Uterus (tissue), 4 donors: ENCODE measurements around the gene KCNQ4. TPM values are rescaled to one million over a fixed set of nuclear protein-coding genes. Genes with fewer than 3 reads are reported as not detected.

Experiments used
- DNase-seq, 2 donors: peaks; one replicate each; pipeline ENCODE4 v3.0.0-alpha.2; 2019 to 2020
- H3K27ac ChIP-seq, 2 donors: fragments of 200-600 bp; sonication (generic); 1 replicate in 1 of 2; 2 replicates in 1 of 2; pipeline ENCODE4 v1.5.1; 2016 to 2018
- H3K27me3 ChIP-seq, 2 donors: fragments of 200-600 bp; sonication (generic); one replicate each; pipeline ENCODE4 v1.5.1; 2018 to 2019; ENCODE audit warnings: control low read depth in 1 of 2
- H3K36me3 ChIP-seq, 2 donors: fragments of 200-600 bp; sonication (generic); one replicate each; pipeline ENCODE4 v1.5.1; 2019; ENCODE audit warnings: control low read depth in 1 of 2
- H3K4me1 ChIP-seq, 2 donors: fragments of 200-600 bp; sonication (generic); one replicate each; pipeline ENCODE4 v1.5.1; 2018 to 2019; ENCODE audit warnings: control low read depth in 1 of 2
- H3K4me3 ChIP-seq, 2 donors: fragments of 200-600 bp; sonication (generic); 1 replicate in 1 of 2; 2 replicates in 1 of 2; pipeline ENCODE4 v1.5.1; 2018 to 2019; ENCODE audit warnings: mild to moderate bottlenecking in 1 of 2
- H3K9me3 ChIP-seq, 2 donors: fragments of 200-600 bp; sonication (generic); one replicate each; pipeline ENCODE4 v1.5.1; 2019; ENCODE audit warnings: control low read depth in 1 of 2
- POLR2A ChIP-seq, 2 donors: fragments of 450-650 bp; IDR thresholded peaks; one replicate each; pipeline ENCODE4 v1.6.1; 2016; ENCODE audit warnings: antibody characterized with exemption in 2 of 2, mild to moderate bottlenecking in 1 of 2, moderate library complexity in 1 of 2
- intact Hi-C: fragments of 100-400 bp; cut with DNase I; formaldehyde crosslinking; loops from one replicate; pipeline ENCODE4 v1.15.1; 2023; ENCODE audit warnings: low total_unique reads
- total RNA-seq, 4 donors: library from RNA; depleted of rRNA in 3 of 4; stranded (reverse); fragments of >200 nt in 3 of 4; gene quantifications; one replicate each; pipeline versions ENCODE4 v1.1.0 to v1.2.4, GENCODE V29; 2014 to 2023
- TF ChIP-seq, protein P1 (sequence below), 4 experiments: fragments of 200-600 bp in 2 of 4; fragments of 450-650 bp in 2 of 4; sonication (generic) in 2 of 4; IDR thresholded peaks; one replicate each; pipeline ENCODE4 v1.5.1; 2016 to 2019; ENCODE audit warnings: antibody characterized with exemption in 4 of 4, mild to moderate bottlenecking in 2 of 4, moderate library complexity in 1 of 4
- donor health status: DM: yes; HTN: yes; CAD: no.

The KCNQ4 gene
- total RNA-seq, 4 donors from 2014 or later = 2.7 to 13.4 (median 7.4) TPM; not detected in 1

DNA sequence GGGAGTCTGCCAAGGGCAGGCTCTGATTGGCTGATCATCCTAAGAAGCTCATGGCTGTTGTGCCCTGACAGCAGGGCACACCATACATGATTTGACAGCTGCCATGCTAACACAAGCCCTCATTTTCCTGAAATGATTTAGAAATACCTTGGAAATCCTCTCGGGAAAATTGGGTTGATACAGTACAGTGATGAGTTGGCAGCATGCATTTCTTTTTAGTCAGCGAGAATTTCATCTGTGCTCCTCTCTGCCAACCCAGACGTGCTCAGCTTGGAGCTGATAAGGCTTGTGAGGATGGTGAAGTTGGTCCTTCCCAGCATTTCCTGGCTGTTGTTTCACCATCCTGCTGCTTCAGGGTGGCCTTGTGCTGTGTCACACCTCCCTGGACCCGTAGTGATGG, 22.6 kb upstream of the KCNQ4 start:
- no peak for TF ChIP-seq POLR2A (IDR thresholded peaks at IDR 0.05)
- TF ChIP-seq, protein P1, sequence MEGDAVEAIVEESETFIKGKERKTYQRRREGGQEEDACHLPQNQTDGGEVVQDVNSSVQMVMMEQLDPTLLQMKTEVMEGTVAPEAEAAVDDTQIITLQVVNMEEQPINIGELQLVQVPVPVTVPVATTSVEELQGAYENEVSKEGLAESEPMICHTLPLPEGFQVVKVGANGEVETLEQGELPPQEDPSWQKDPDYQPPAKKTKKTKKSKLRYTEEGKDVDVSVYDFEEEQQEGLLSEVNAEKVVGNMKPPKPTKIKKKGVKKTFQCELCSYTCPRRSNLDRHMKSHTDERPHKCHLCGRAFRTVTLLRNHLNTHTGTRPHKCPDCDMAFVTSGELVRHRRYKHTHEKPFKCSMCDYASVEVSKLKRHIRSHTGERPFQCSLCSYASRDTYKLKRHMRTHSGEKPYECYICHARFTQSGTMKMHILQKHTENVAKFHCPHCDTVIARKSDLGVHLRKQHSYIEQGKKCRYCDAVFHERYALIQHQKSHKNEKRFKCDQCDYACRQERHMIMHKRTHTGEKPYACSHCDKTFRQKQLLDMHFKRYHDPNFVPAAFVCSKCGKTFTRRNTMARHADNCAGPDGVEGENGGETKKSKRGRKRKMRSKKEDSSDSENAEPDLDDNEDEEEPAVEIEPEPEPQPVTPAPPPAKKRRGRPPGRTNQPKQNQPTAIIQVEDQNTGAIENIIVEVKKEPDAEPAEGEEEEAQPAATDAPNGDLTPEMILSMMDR (IDR thresholded peaks at IDR 0.05) = no peak
- no peak for DNase-seq
- Histone ChIP-seq H3K4me1 (no peaks in the 10 kb centered on the region), H3K9me3 (no peaks in the 10 kb centered on the region), H3K4me3 (no peak overlapping the region), H3K36me3 (no peaks in the 10 kb centered on the region), H3K27me3 (no peaks in the 10 kb centered on the region), H3K27ac (no peak overlapping the region)
- intact Hi-C loops = no loop called here

GRCh38 chr1:40762144-40762923, 21.3 kb upstream of the KCNQ4 start:
- Histone ChIP-seq H3K27ac (no peak overlapping the region), H3K4me1 (no peaks in the 10 kb centered on the region), H3K36me3 (no peaks in the 10 kb centered on the region), H3K4me3 (no peak overlapping the region), H3K9me3 (no peaks in the 10 kb centered on the region), H3K27me3 (no peaks in the 10 kb centered on the region)
- intact Hi-C loops = no loop called here
- TF ChIP-seq, protein P1 (IDR thresholded peaks at IDR 0.05) = no peak
- DNase-seq = no peak

DNA sequence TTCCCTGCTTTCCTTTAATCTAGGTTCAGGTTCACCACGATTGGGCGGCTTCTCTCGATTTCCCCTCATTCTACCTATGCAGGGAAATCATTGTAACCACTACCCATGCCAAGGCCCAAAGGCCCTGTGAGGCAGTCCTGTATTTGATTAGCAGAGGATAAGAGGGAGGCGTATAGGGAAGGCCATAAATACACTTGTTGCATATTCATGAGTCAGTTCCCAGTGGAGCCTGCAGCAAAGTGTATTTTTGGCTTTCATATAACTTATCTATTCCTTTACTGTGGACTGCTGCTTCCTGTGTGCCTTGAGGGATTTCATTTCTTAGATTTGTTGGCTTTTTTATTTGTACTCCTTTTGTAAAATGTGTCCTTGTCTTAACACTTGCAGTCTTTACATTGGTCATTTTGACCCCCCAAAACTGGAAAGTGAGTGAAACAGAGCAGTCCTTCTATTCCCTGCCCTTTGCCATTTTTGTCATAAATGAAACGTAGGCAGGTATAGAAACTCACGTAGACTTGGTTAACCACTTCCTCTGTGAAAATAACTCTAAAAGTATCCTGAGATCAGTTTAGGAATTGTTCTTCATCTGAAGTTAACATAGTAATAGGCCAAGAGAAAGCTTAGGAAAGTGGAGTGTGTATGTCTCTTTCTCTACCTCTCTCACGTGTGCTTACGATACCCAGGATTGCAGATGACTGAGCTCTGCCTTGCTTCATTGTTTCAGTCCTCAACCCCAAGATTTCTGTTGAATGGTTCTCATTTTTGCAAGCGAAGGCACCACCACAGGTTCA, 19.6 kb upstream of the KCNQ4 start:
- Histone ChIP-seq H3K27me3 (no peaks in the 10 kb centered on the region), H3K4me3 (no peak overlapping the region), H3K27ac (no peak overlapping the region), H3K4me1 (no peaks in the 10 kb centered on the region), H3K9me3 (no peaks in the 10 kb centered on the region), H3K36me3 (no peaks in the 10 kb centered on the region)
- intact Hi-C loops = no loop called here
- no peak for DNase-seq
- TF ChIP-seq POLR2A (IDR thresholded peaks at IDR 0.05) = no peak
- TF ChIP-seq, protein P1 (IDR thresholded peaks at IDR 0.05) = no peak

GRCh38 chr1:40764981-40765380, 18.6 kb upstream of the KCNQ4 start:
- Histone ChIP-seq H3K27ac (no peak overlapping the region), H3K4me1 (no peaks in the 10 kb centered on the region), H3K9me3 (no peaks in the 10 kb centered on the region), H3K4me3 (no peak overlapping the region), H3K36me3 (no peaks in the 10 kb centered on the region), H3K27me3 (no peaks in the 10 kb centered on the region)
- intact Hi-C loops = no loop called here
- TF ChIP-seq, protein P1 (IDR thresholded peaks at IDR 0.05) = no peak
- no peak for TF ChIP-seq POLR2A (IDR thresholded peaks at IDR 0.05)
- no peak for DNase-seq

- no peak for TF ChIP-seq POLR2A (IDR thresholded peaks at IDR 0.05)
- TF ChIP-seq, protein P1 (IDR thresholded peaks at IDR 0.05) = no peak
- no peaks in the 10 kb centered on the region for H3K27me3 ChIP-seq
- no peak overlapping the region for H3K27ac ChIP-seq
- no peak overlapping the region for H3K4me3 ChIP-seq
- H3K4me1 ChIP-seq = no peaks in the 10 kb centered on the region
- no peak for DNase-seq
- intact Hi-C loops = no loop called here
- no peaks in the 10 kb centered on the region for H3K36me3 ChIP-seq
- H3K9me3 ChIP-seq = no peaks in the 10 kb centered on the region
These were observed 17.6 kb upstream of the KCNQ4 start for GRCh38 chr1:40766017-40766416.
